Astrocyte (in vitro differentiated cells and primary cell): ENCODE measurements around the gene F11R.

Source experiments
- CTCF ChIP-seq: IDR thresholded peaks from 2 replicates; pipeline ENCODE4 v1.5.1; 2011; ENCODE audit warnings: low read depth, mild to moderate bottlenecking, inconsistent platforms, low read length, moderate library complexity; ENCODE audit not compliant: insufficient read depth
- EZH2 ChIP-seq: IDR thresholded peaks from 2 replicates; pipeline ENCODE4 v1.6.1; 2012; ENCODE audit warnings: mild to moderate bottlenecking, low read length, inconsistent platforms; ENCODE audit not compliant: insufficient read depth

- TF ChIP-seq CTCF (no peak), EZH2 (no peak)
Observed at GRCh38 chr1:160956966-160957365, 64.0 kb downstream of the F11R start.
